Gastrocnemius medialis (tissue), 4 donors: Measurements from ENCODE around the gene SPG7. TPM values are rescaled to one million over a fixed set of nuclear protein-coding genes. Genes with fewer than 3 reads are reported as not detected.
"Not testable (repeated sequence)": the region's sequence is repeated elsewhere in the genome, so short reads cannot be mapped to it uniquely, and the experiment has no call there.

Experiments
- ATAC-seq, 2 donors: fragments of 150-250 bp; one replicate each; pipeline ENCODE4 v1.9.1; 2016
- DNase-seq, 2 donors: peaks; one replicate each; pipeline ENCODE4 v3.0.0-alpha.2; 2019
- H3K27ac ChIP-seq, 4 donors: fragments of 200-600 bp; sonication (generic); 1 replicate in 1 of 4; 2 replicates in 3 of 4; pipeline ENCODE4 v1.5.1; 2016 to 2018; ENCODE audit warnings: mild to moderate bottlenecking in 2 of 4, moderate library complexity in 1 of 4
- H3K27me3 ChIP-seq, 3 donors: fragments of 200-600 bp; sonication (generic) in 2 of 3; 1 replicate in 1 of 3; 2 replicates in 2 of 3; pipeline versions ENCODE4 v1.5.1 to v1.6.0; 2016 to 2019; ENCODE audit warnings: mild to moderate bottlenecking in 1 of 3, moderate library complexity in 1 of 3
- H3K36me3 ChIP-seq, 2 donors: fragments of 200-600 bp; sonication (generic) in 1 of 2; one replicate each; pipeline ENCODE4 v1.5.1; 2017 to 2018
- H3K4me1 ChIP-seq, 2 donors: fragments of 200-600 bp; sonication (generic) in 1 of 2; one replicate each; pipeline ENCODE4 v1.5.1; 2016 to 2017; ENCODE audit warnings: mild to moderate bottlenecking in 2 of 2
- H3K4me3 ChIP-seq, 4 donors: fragments of 200-600 bp; sonication (generic) in 3 of 4; 1 replicate in 1 of 4; 2 replicates in 3 of 4; pipeline ENCODE4 v1.5.1; 2016 to 2019; ENCODE audit warnings: mild to moderate bottlenecking in 2 of 4
- H3K9me3 ChIP-seq, 3 donors: fragments of 200-600 bp; sonication (generic) in 2 of 3; 1 replicate in 1 of 3; 2 replicates in 2 of 3; pipeline ENCODE4 v1.5.1; 2016 to 2019
- CTCF ChIP-seq, 5 experiments: fragments of 450-650 bp in 3 of 5; fragments of 200-600 bp in 2 of 5; sonication (generic) in 2 of 5; IDR thresholded peaks in 4 of 5; conservative IDR thresholded peaks in 1 of 5; 1 replicate in 4 of 5; 2 replicates in 1 of 5; pipeline ENCODE4 v1.5.1; 2016 to 2019; ENCODE audit warnings: antibody characterized with exemption in 5 of 5, mild to moderate bottlenecking in 3 of 5, moderate library complexity in 3 of 5
- POLR2A ChIP-seq, 2 donors: fragments of 450-650 bp; IDR thresholded peaks; one replicate each; pipeline ENCODE4 v1.6.1; 2017; ENCODE audit warnings: antibody characterized with exemption in 2 of 2, mild to moderate bottlenecking in 2 of 2, moderate library complexity in 2 of 2
- in situ Hi-C, 4 donors: fragments of 200-750 bp; cut with MboI; loops; one replicate each; pipeline versions ENCODE4 v1.15.0 to v1.8.0; 2017; ENCODE audit warnings: low sequenced_read_pairs in 4 of 4
- intact Hi-C: fragments of 100-400 bp; cut with DNase I; formaldehyde crosslinking; loops from one replicate; pipeline ENCODE4 v1.15.1; 2023; ENCODE audit warnings: low total_unique reads
- total RNA-seq, 4 donors: library from RNA; depleted of rRNA; stranded (reverse); fragments of >200 nt; gene quantifications; one replicate each; pipeline versions ENCODE4 v1.1.0 to v1.2.3, GENCODE V29; 2016

Gene SPG7
- total RNA-seq, 4 donors from 2014 or later: 67.7 to 117 (median 100.0) TPM

- H3K4me3 ChIP-seq: no peak overlapping the region
- intact Hi-C loops (no loop called here), in situ Hi-C loops (no loop called here)
- H3K36me3 ChIP-seq: peaks cover 0 to 19% of the 10 kb centered on the region in 2 donors
- peaks cover 19 to 22% of the 10 kb centered on the region in 2 donors for H3K4me1 ChIP-seq
- peaks cover 14 to 27% (median 21%) of the 10 kb centered on the region in 3 donors for H3K27me3 ChIP-seq
- DNase-seq (no peak), ATAC-seq (no peak)
- TF ChIP-seq POLR2A (IDR thresholded peaks at IDR 0.05) (no peak), CTCF (IDR thresholded peaks at IDR 0.05 in 4 of 5, conservative IDR thresholded peaks at IDR 0.05 in 1 of 5) (no peak)
- no peaks in the 10 kb centered on the region for H3K9me3 ChIP-seq
- H3K27ac ChIP-seq: no peak overlapping the region
These were observed 59.7 kb downstream of the SPG7 start for GRCh38 chr16:89567656-89568594.

- Histone ChIP-seq H3K27me3 (peaks cover 24 to 43% (median 33%) of the 10 kb centered on the region in 3 donors), H3K9me3 (no peaks in the 10 kb centered on the region), H3K36me3 (peaks cover 0 to under 1% of the 10 kb centered on the region in 2 donors), H3K4me3 (no peak overlapping the region), H3K27ac (no peak overlapping the region), H3K4me1 (peaks cover 10 to 17% of the 10 kb centered on the region in 2 donors)
- ATAC-seq (no peak), DNase-seq (no peak)
- in situ Hi-C loops: no loop called here
- TF ChIP-seq CTCF (IDR thresholded peaks at IDR 0.05 in 4 of 5, conservative IDR thresholded peaks at IDR 0.05 in 1 of 5): no peak
- TF ChIP-seq POLR2A (IDR thresholded peaks at IDR 0.05): no peak
- intact Hi-C loops: no loop called here
These were observed 61.5 kb downstream of the SPG7 start for GRCh38 chr16:89569506-89570341.

- ATAC-seq (no peak), DNase-seq (no peak)
- TF ChIP-seq POLR2A (IDR thresholded peaks at IDR 0.05) (no peak), CTCF (IDR thresholded peaks at IDR 0.05 in 4 of 5, conservative IDR thresholded peaks at IDR 0.05 in 1 of 5) (no peak)
- Histone ChIP-seq H3K27me3 (peaks cover 31 to 50% (median 40%) of the 10 kb centered on the region in 3 donors), H3K36me3 (no peaks in the 10 kb centered on the region), H3K9me3 (no peaks in the 10 kb centered on the region), H3K4me3 (no peak overlapping the region), H3K4me1 (peaks cover 8 to 13% of the 10 kb centered on the region in 2 donors), H3K27ac (no peak overlapping the region)
- in situ Hi-C loops (no loop called here), intact Hi-C loops (no loop called here)
These were observed 62.2 kb downstream of the SPG7 start for GRCh38 chr16:89570342-89570923.

- in situ Hi-C loops, intact Hi-C loops, H3K4me1 ChIP-seq, H3K4me3 ChIP-seq, H3K36me3 ChIP-seq, DNase-seq, H3K27ac ChIP-seq, H3K9me3 ChIP-seq, ATAC-seq: not testable (repeated sequence)
- peaks cover 34 to 54% (median 43%) of the 10 kb centered on the region in 3 donors for H3K27me3 ChIP-seq
These were observed 62.9 kb downstream of the SPG7 start for GRCh38 chr16:89570983-89571598.
